AG08395 (cell line): Measurements from ENCODE around the gene MLXIPL.
"Not testable (repeated sequence)": the region's sequence is repeated elsewhere in the genome, so short reads cannot be mapped to it uniquely, and the experiment has no call there.

ENCODE experiments used
- DNase-seq: peaks from one replicate; pipeline ENCODE4 v3.0.0; 2012; ENCODE audit warnings: mixed read lengths, low spot score

Gene MLXIPL

GRCh38 chr7:73646785-73647724 is 22.7 kb upstream of the MLXIPL start:
- no peak for DNase-seq

GRCh38 chr7:73645643-73646174 is 21.4 kb upstream of the MLXIPL start:
- no peak for DNase-seq

- no peak for DNase-seq
These were observed 20.5 kb upstream of the MLXIPL start for GRCh38 chr7:73644688-73645286.

- DNase-seq: no peak
These were observed 18.5 kb upstream of the MLXIPL start for GRCh38 chr7:73642834-73643233.

GRCh38 chr7:73638911-73639310 is 14.6 kb upstream of the MLXIPL start:
- no peak for DNase-seq

- no peak for DNase-seq
These were observed 11.3 kb upstream of the MLXIPL start for GRCh38 chr7:73635428-73636200.

- DNase-seq: no peak
These were observed 9.5 kb upstream of the MLXIPL start for GRCh38 chr7:73633844-73634243.

- DNase-seq: no peak
These were observed 9.0 kb upstream of the MLXIPL start for GRCh38 chr7:73633323-73633722.

GRCh38 chr7:73631558-73631957 is 7.2 kb upstream of the MLXIPL start:
- no peak for DNase-seq

- DNase-seq: no peak
These were observed 4.2 kb upstream of the MLXIPL start for GRCh38 chr7:73628504-73628903.

GRCh38 chr7:73626814-73627213 is 2.5 kb upstream of the MLXIPL start:
- DNase-seq: no peak

GRCh38 chr7:73625276-73625675 is 954 bp upstream of the MLXIPL start:
- DNase-seq: no peak

GRCh38 chr7:73624669-73625001 is 313 bp upstream of the MLXIPL start:
- no peak for DNase-seq

GRCh38 chr7:73622909-73623797 is 1.2 kb downstream of the MLXIPL start:
- no peak for DNase-seq

- DNase-seq: no peak
These were observed 1.8 kb downstream of the MLXIPL start for GRCh38 chr7:73622527-73622908.

- DNase-seq: no peak
These were observed 2.9 kb downstream of the MLXIPL start for GRCh38 chr7:73621168-73622063.

GRCh38 chr7:73619394-73619793 is 4.9 kb downstream of the MLXIPL start:
- DNase-seq: not testable (repeated sequence)

GRCh38 chr7:73618538-73618937 is 5.8 kb downstream of the MLXIPL start:
- DNase-seq: no peak

GRCh38 chr7:73617520-73617919 is 6.8 kb downstream of the MLXIPL start:
- not testable (repeated sequence) for DNase-seq

- no peak for DNase-seq
These were observed 8.4 kb downstream of the MLXIPL start for GRCh38 chr7:73615886-73616285.
